NCI-H82 treated with DMSO at 0.1 percent for 48 hours (cell line): Measurements from ENCODE around the gene MMP3.

ENCODE experiments used
- DNase-seq: peaks from one replicate; lab custom pipeline; 2025; ENCODE audit not compliant: unreplicated experiment; lab: John Stamatoyannopoulos, UW

Gene MMP3

DNA sequence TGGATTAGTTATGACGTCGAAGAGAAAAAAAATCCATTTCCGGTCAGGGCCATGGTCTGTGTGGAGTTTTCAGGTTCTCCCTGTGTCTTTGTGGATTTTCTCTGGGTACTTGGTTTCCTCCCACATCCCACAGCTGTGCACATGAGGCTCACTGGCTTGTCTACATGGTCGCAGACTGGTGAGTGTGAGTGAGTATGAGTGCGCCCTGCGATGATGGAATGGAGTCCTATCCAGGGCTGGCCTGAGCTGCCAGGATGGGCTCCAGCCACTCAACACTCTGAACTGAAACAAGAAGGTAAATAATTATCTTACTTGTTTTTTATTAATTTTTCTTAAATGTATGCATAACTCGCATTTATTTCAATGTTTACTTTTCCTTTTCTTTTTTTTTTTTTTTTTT, 10.8 kb downstream of the MMP3 start:
- no peak for DNase-seq

DNA sequence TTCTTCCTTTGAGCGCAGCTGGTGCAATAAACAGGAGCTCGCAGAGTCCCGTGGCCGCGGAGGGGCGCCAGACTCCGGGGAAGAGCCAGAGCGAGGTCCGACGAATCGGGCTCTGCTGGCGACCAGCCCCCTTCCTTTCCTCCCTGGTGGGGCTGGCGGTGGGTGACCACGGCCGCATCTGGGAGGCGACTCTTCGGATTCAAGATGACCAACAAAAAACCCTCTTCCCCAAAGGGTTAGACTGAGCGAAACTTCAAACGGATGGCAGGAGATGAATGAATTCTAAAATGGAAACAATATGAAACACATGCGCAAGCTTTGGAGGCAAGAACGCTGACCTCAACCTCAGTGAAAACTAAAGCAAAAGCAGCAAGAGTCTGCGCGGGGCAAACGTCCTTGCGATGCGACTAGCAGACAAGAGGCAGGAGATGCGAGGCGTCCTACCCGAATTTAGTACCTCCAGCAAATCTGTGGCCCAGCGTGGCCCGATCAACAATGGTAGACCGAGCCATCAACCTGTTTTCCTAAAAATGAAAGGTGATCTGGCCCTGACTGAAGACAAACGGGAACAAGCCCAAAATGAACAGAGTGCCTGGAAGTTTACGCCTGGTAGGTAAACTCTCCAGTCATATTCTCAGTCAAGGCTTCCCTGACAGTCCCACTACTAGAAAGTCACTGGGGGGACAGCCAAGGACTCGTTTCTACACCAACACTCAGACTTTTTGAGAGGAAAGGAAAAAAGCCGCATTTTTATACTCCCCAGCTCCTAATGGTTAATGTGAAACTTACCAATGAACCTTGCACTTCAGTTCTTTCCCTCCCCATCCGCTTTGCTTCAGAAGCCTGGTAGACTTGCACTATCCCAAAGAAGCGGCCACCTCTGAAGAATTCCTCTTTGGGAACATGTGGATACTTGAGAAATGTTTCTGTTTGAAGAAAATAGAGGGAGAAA, 11.6 kb downstream of the MMP3 start:
- no peak for DNase-seq

DNA sequence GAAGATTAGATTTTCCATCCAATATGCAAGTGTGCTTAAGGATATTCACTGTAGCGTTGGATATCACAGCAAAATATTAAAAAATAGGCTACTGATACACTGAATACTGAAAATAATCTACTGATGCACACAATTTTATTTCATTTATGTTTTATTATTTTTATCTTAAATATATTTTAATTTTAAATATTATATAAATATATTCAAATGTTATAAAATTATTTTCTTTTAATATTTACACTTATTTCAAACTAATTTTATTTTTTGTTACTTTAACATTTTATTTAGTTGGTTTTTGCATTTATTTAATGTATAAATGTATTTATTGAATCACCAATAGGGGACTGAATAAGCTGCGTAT, 12.3 kb downstream of the MMP3 start:
- DNase-seq, result no peak

DNA sequence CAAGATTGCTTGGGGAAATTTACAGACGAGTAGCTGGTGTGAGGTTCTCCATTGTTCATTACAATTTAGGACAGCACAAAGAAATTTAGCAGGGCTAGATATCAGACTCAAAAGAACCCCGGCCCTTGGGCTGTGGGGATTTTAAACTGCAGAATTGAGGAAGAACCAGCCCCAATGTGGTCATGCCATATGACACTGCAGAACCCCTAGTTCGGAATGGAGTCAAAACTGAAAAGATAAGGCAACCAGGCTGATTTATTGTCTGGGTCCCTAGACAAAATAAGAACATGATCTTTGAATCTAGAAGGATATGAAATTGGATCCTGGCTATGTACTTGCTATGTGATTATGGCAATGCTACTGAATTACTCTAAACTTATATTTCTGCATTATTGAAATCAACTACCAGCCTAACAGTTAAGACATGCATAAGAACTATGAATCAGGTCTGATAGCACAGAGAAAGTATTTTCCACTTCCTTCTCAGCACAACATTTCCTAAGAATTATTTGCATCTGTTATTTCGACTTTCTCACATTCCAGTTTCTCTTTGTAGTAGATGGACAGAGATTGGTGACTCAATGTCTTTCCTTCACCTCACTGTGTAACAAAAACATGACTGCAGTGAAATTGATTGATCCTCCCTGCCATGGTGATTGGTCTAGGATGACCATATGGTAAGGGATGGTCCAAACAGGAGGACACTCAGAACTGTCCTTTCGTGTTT, 13.2 kb downstream of the MMP3 start:
- no peak for DNase-seq

DNA sequence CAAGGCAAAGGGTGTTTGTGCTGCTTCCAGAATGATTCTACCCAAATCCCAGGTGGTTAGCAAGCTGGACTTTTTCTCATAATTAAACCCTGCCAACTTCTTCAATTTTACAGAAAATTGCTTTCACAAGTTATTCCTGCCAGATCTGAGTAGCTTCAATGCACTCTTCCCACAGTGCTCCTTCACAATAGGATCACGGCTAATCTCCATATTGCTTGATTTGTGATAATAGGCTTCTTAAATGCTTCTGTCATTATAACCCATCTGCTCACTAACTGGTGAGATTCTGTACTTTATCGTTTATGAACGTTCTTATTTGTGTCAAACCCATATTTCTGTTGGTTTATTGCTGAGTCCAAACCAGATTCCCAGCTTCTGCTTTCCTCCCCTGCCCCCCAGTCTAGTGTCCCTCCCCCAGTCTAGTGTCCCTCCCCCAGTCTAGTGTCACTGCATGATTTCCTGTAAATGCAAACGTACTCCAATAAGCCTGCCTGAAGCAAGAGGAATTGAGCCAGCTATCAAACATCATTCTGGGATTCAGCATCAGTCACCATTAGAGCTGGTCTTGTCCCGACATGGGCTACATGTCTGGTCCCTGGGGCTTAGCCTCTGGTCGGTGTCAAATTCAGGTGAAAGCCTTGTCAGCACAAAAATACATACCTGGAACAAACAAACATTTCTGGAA, 14.0 kb downstream of the MMP3 start:
- DNase-seq, result peak; percentile 17

DNA sequence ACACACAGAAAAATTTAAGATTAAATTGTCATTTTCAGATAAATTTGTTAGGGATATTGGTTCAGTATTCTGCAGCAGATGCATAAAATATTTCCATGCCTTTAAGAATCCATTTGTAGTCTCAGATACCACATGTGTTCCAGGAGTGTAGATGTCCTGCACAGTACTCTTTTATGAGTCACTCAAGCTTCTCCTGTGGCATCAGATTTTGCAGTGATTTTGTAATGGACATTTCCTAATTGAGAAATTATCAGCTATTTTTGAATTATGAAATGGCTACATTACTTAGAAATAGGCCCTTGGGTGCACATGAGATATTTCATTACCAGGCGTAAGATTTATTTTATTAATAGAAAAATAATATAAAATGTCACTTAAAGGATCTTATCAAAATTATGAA, 18.9 kb downstream of the MMP3 start:
- no peak for DNase-seq

DNA sequence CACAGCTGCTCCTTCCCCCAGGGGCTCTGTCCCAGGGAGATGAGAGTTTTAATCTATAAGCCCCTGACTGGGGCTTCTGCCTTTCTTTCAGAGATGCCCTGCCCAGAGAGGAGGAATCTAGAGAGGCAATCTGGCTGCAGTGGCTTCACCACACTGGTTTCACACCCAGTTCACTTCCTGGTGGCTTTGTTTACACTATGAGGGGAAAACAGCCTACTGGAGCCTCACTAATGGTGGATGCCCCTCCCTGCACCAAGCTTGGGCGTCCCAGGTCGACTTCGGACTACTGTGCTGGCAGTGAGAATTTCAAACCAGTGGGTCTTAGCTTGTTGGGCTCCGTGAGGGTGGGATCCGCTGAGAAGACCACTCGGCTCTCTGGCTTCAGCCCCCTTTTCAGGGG, 23.9 kb downstream of the MMP3 start:
- no peak for DNase-seq

DNA sequence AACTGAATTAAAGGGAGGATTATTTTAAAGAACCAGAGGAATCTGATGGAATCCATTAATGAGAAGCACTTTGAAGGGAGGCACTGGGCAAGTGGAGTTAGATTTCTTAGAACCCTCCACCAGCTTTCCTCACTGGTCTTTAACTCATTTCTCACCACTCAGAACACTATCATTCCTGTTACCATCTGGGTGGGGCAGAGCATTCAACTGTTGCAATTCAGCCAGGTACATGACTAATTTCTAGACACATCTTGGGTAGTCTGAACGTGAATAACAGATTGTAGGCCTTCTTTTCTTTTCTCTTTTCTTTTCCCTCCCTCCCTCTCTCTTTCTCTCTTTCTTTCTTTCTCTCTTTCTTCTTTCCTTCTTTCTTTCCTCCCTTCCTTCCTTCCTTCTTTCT, 29.9 kb downstream of the MMP3 start:
- no peak for DNase-seq

DNA sequence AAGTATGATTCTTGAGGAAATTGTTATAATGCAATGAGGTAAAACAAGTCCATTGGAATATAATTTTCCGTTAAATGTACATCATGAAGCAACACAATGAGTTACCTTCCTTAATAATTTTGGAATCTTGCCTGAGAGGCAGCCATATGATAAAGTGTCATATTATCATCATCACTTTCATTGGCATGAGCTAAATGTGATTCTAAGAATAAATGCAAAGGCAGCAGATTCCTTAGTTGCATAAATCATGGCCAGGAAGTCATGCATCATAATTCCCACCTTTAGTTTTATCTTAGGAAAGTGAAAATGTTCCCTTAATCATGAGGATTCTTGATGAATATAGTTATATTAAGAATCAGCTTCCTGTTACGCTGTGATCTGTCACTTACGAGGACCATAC, 31.2 kb downstream of the MMP3 start:
- no peak for DNase-seq

DNA sequence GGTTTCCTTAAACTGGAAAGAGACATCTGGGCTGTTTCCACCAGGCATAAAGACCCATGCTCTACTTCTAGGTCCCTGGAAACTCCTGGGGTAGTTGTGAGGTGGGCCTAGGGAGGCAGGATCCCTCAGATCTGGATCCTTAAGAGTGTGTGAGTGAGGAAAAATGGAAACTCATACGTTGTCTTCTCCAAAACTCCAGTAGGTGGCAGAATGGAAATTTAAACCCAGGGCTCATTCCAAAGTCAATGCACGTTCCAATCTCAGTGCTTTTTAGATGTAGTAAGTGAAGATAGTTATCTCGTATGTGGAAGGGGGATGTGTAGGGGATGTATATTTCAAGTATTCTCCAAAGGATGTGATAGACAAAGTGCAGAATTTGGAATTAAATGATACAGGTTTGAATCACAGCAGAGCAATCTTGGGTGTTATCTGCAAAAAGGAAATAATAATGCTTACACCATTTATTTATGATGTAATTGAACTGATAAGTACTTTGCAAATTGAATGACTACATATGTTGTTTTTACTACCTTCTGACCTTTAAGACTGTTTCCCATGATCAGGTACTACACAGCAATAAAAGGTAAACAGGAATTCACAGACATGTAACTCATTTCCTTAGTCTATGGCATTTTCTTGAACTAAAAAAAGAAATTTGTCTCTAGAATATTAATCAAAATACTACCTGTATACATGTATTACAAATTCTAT, 32.3 kb downstream of the MMP3 start:
- peak; percentile 4 for DNase-seq

DNA sequence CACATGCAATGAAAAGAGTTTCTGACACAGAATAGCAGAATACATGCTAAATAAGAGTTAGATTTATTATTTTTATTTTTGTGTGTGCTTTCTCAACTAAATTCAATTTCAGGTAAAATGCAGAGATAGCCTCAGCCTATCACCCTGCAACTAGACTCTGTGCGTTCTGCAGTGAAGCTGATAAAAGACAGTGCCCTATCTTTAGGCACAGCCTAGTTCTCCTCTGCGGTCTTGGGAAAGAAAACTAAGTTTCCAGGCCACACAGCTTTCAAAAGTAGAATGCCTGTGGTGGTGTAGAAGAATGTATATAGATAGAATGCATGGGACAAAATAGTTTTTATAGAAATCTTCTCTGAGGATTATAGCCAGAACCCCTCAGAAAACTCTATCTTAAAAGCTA, 33.4 kb downstream of the MMP3 start:
- DNase-seq, result no peak

DNA sequence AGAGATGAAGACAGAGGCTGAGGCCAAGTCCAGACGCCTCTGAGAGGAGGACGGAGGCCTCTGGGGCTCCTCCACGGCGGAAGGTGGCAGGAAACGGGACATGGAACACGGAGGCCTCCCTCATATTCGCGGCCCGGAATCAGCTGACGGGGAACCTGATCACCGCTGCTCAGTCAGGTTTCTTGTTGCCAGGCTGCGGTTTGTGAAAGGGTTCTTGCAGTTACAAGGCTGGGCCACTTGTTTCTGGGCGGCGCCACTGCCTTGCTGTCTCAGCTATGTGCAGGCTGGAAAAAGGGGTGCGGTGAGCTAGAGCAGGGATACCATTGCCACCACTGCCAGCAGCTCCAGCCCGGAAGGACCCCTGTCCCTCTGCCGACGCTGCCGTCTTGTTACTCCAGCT, 35.5 kb downstream of the MMP3 start:
- DNase-seq, result no peak

DNA sequence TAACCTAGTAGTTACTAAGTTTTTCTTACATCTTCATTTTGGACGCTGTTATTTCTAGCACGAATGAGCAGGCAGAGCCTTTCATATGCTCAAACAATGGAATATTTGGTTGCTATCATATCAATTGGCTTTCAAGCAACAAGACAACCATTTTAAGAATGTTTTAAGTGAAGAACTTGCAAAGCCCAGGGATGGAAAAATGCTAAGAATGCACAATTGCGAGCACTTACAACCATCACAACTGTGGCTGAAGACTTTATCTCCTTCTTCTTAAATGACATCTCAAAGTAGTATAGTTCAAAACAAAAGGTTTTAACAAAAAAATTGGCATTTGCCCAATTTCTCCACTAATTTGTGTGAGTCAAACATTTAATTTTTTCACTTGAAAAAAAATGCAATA, 37.1 kb downstream of the MMP3 start:
- no peak for DNase-seq

DNA sequence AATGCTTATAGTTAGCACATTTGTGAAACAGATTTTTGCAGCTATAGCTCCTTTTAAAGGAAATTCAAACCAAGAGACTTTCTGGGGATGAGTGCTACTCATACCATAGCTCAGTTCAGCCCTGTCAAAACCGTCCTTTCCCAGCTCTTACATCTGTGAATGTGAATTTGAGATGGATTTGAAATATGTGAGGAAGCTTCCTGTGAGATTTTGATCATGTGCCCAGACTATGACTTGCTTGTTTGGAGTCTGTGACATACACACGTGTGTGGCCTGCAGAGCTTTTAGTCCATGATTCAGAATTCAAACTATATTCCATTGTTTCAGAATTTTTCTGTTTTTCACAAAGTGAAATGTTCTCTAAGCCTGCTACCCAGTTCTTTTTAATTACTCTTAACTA, 41.1 kb downstream of the MMP3 start:
- no peak for DNase-seq

DNA sequence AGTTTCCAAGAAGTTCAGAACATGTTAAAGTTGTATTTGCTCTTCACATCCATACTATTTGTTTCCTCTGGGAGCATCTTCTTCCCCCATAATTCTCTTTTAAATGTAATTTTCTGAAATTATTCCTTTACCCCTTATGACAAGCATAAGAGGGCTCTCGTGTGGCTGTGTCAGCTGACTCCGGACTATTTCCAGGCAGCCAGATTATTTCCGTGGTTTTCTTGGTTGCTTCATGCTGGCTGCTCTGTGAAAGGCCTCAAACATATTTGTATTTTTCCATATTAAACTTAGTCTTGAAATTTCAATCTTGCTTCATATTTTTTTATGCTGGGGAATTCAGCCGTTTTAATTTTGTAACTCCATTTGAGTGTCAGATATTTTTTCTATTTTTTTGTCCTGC, 42.6 kb downstream of the MMP3 start:
- no peak for DNase-seq

DNA sequence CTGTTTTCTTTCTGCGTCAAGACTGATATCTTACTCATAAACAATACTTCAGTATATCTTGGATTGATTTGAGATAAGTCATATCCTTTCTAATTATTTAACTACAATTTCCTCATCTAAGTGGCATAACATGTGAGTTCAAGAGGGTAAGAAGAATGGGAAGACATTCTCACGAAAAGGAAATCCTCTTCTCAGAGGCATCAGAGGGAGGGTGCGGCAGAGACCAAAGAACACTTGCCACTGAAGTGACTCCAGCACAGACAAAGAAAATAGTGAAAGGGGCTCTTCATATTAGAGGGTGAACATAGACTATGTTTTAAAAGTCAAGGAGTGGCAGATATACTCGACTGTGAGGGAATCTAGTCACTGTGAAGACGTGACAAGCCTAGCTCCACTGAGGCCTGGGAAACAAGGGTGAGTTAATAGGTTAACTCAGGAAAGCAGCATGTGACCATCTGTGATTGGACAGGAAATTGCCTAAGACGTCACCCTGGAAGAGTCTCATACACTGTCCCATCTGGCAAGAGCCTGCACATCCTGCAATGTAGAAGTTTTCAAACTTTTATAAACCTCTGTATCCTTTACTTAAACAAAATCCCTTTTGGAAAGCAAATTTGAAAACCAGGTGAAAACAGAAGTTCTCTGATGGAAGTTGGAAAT, 43.6 kb downstream of the MMP3 start:
- no peak for DNase-seq

DNA sequence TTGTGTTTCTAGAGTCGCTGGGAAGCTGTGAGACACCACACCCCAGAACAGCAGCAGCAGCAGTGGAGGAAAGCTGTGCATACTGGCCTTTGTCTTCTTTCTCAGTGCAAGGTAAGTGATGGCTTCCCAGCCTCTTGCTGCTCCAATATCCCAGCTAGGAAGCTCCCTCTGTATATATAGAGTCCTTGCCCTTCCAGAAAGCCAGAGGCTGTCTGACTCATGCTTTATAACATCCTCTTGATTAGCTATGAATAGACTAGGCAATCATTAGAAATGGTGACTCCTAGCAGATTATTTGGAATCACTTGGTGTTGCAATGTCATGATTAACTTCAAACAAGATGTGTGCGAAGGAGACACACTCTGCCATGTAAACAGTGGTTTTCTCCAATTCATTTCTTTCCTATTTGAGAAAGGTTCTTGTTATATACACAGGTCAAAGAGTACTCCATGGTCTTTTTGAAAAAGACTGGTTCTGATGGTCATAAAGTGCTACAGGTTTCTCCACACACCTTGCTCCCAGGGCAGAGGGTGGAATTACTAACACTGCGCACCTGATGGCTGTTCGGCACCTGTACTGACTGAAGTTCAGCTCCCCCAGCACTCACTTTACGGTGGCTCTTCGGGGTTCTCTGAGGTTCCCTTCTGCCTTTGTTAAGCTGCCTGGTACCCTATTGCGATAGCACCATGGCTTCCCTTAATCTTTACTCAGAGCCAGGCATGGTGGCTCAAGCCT, 45.2 kb downstream of the MMP3 start, which contains the start of gene MMP1:
TSS of gene MMP1 (minus strand) at position 149 of the 735 bp plus-strand sequence. CDS start at position 81, 68 bp downstream.
- no peak for DNase-seq

DNA sequence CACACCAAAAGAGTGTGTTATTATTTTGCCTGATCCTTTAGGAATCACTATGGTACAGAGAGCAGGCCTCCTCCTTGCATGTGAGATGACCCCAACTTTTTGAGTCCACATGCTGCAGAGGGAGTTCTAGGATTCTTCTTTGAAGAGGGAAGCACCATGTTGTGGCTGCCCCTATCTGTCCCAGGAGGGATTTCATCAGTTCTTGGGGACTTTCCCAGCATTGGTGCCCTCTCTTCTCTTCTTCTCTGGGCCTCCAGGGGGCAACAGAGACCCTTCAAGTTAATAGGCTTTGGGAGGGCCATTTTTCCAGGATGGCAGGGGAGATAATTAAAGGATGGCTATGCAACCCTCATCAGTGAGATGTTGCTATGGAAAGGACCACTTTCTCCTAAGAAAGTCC, 49.0 kb downstream of the MMP3 start:
- DNase-seq, result peak; percentile 52

DNA sequence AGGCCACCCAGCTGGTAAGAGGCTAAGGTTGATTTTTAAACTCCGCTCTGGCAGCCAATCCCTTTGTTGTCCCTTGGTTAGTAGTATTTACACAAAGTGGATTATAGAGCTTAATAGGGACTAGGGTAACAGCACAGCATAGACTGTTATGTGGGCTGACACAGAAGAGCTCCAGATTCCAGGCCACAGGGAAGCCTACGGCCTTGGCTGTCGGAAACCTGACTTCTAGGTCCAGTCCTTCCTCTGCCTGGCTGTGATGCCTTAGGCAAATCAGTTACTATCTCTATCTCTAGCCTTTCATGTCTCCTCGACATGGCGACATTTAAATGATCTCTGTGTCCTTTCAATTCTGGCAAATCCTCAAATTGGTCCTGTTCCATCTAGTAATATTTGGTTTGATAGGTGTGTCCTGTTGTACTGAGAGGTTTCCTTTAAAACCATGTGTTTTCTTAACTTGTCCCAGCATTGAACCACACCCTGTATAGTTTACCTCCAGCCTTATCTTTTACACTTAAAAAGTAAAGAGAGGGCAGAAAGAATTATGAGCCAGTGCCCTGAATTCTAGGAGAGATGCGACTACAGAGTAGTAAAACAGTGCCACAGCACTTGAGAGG, 49.6 kb downstream of the MMP3 start:
- peak; percentile 89 for DNase-seq
